ENCODE results near the gene SLC39A7.

SLC39A7 gene

DNA sequence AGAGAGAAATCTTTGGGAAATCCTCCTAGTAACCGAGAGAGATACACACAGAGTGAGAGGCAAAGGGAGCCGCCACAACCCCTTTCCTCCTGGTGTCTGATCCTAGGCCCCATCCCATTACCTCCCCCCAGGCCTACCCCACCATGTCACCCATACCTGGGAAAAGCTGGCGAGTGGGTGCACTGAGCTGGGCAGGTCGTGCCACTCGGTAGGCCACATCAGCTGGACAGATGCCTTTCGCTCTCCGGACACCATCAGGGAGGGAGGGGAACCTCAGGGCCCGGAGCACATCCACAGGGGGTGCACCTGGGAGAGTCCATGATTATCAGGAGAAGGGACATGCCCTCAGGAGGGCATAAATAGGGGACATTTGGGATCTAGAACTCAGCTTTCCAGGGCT lies 11.5 kb upstream of the SLC39A7 start:
- DNase-seq (ENCODE audit: low read depth in 4 of 4, low spot score in 1 of 4): no peak

GRCh38 chr6:33189625-33190448 lies 10.8 kb upstream of the SLC39A7 start:
- DNase-seq (ENCODE audit: low read depth in 4 of 4, low spot score in 1 of 4): no peak

- DNase-seq (ENCODE audit: low read depth in 4 of 4, low spot score in 1 of 4): no peak
Observed at GRCh38 chr6:33190504-33191107, 10.1 kb upstream of the SLC39A7 start.

GRCh38 chr6:33191383-33192104 lies 9.1 kb upstream of the SLC39A7 start:
- DNase-seq (ENCODE audit: low read depth in 4 of 4, low spot score in 1 of 4): no peak

DNA sequence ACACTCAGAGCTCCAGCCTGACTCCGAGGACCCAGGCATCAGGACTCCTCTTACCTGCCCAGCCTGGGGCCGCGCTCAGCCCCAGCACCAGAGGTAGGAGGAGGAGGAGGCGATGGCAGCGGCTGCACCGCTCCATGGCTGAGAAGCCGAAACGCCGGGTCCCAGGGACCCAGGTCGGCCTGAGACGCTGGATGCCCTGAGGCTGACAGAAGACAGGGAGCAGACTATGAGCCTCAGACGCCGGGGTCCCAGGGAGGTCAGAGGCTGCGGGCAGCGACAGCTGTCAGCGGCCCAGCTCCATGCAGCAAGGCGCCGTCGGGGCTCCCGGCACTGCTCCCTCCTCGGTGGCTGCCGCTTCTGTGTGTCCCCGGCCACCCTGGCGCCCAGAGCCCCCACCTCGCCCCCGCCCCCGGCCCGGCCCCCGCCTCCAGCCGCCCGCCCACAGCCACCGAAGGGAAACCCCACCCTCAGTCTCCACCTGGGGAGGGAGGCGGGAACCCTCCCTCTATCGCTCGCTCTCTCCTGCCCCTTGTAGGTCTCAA lies 8.5 kb upstream of the SLC39A7 start, which contains the start of gene COL11A2:
COL11A2 (minus strand) TSS at position 363 of the 542 bp plus-strand sequence; CDS start at position 136, 227 bp downstream.
- DNase-seq (ENCODE audit: low read depth in 4 of 4, low spot score in 1 of 4): no peak

DNA sequence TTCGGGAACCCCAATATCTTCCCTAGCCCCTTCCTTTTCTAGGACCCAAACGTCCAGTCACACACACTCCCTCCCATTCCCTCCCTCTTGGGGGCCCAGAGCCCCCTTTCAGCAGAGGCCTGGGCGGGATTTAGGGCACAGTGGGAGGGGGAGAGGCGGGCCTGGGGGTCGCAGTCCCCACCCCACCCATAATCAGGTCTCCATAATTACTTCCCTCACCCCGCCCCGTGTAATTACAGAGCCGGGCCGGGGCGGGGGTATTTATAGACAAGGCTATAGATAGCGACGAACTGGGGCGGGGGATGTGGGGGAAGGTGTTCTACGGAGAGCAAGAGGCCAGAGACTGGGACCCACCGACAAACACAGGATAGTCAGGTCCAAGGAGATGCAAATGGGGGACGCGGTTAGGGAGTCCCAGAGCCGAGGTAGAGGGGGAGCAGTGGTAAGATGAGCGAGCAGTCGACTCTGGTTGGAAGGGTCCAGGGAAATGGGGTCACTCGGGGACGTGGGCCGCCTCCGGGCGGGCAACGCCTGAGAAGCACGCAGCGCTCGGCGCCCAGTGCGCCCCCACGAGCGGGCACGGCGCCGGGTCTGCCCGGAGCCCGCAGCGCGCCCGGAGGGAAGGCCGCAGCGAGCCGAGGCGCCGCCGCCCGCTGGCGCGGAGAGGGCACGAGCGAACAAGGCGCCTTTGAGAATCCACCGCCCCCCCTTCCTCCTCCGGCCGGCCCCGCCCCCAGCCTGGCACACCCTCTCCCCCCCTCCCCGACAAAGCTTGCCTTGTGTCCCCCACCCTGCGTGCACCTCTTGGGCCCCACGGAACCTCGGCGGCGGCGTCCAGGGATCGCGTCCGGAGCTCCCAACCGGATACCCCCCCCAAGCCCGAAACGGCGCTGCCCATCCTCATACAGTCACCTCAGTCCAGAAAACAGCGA lies 7.7 kb upstream of the SLC39A7 start:
- no peak for DNase-seq (ENCODE audit: low read depth in 4 of 4, low spot score in 1 of 4)

DNA sequence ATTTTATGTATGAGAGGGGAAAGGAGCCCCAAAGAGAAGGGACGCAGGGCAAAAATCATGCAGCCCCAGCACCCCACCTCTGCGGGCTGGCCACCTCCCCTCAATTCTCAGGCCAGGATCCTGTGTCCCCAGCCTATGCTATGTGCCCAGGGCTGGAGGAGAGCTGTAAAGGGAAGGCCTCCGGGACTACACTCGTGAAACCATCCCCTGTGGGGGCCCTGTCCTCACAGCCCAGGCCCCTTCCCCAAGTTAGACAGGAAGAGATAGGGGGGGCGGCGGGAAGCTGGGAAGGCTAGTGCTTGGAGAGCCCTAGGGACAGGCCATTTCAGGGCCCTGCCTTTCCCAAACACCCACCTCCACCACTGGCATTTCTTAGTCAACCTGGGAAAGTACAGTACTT lies 7.0 kb upstream of the SLC39A7 start:
- no peak for DNase-seq (ENCODE audit: low read depth in 4 of 4, low spot score in 1 of 4)

DNA sequence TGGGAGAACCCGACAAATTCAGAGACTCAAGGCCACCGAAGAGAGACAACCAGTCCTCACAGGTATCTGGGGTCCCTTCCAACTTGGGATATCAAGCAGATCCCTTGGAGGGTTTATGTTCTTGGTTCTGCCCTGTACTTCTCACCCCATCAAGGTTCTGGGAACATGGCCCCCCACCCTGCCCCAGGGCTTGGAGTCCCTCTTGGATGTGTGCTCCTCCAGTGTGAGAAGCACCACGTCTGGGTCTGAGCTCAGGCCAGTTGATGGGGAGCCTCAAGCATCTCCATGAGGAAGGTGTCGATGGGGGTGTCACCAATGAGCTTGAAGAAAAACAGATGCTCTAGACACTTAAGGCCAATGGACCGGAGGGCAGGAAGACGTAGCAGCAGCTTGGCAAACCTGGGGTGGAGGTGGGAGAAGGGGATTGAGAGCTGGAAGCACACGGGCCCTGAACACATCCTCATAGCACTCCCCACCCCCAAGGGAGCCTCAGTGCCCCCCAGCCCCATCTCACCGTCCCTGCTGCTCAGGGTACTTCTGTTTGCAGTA lies 6.2 kb upstream of the SLC39A7 start:
- DNase-seq (ENCODE audit: low read depth in 4 of 4, low spot score in 1 of 4): no peak

GRCh38 chr6:33195304-33196165 lies 5.1 kb upstream of the SLC39A7 start:
- DNase-seq (ENCODE audit: low read depth in 4 of 4, low spot score in 1 of 4): no peak

- no peak for DNase-seq (ENCODE audit: low read depth in 4 of 4, low spot score in 1 of 4)
Observed at GRCh38 chr6:33197431-33198048, 3.1 kb upstream of the SLC39A7 start.

DNA sequence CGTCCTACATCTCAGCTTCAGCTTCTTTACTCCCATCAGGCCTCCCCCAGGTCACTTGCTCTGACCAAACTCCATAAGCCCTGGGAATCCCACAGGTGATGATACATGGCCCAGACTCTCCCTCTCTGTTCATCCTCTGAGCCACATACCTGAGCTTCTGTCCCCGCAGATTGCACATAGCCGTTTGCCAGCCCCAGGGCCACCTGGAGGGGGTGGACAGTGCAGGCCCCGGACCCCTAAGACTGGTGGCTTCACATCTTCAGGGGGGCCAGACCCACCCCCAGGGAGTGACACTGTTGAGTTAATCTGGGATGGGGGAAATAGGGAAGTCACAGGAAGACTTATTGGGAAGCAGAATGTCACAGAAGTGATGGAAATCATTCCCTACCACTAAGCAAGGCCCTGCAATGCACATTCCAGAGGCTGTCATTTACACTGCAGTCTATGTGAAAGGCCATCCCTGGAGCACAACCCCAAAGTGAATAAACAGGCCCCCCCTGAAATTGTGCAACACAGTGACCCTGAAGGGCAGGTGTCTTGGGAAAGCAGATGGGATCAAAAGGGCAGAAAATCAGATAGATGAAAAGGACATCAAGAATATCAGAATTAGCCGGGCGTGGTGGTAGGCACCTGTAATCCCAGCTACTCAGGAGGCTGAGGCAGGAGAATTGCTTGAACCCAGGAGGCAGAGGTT lies 2.4 kb upstream of the SLC39A7 start:
- no peak for DNase-seq (ENCODE audit: low read depth in 4 of 4, low spot score in 1 of 4)

GRCh38 chr6:33198853-33199436 lies 1.7 kb upstream of the SLC39A7 start:
- DNase-seq (ENCODE audit: low read depth in 4 of 4, low spot score in 1 of 4): no peak

- DNase-seq (ENCODE audit: low read depth in 4 of 4, low spot score in 1 of 4): peak in 2 of 4 experiments; percentile 62 to 80
Observed at GRCh38 chr6:33199687-33200218, 914 bp upstream of the SLC39A7 start.

- DNase-seq (ENCODE audit: low read depth in 4 of 4, low spot score in 1 of 4): no peak
Observed at GRCh38 chr6:33201147-33201545, 479 bp downstream of the SLC39A7 start.

DNA sequence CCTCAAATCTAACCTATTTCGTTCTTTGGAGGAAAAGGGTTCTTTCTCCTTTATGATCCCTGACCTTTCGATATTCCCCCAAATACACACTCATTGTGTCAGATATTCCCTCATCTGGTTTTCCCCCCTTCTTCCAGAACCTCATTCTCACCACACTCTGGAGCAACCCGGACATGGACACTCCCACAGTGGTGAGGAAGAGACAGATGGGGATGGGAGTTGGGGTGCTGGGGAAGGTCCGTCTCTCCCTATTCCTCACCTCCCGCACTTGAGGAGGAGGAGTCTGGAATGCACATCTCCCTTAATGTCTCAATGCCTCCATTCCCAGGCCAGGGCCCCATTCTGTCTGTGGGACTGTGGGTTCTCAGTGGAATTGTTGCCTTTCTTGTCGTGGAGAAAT lies 1.3 kb downstream of the SLC39A7 start:
- DNase-seq (ENCODE audit: low read depth in 4 of 4, low spot score in 1 of 4): no peak

GRCh38 chr6:33202799-33203198 lies 2.1 kb downstream of the SLC39A7 start:
- no peak for DNase-seq (ENCODE audit: low read depth in 4 of 4, low spot score in 1 of 4)

- no peak for DNase-seq (ENCODE audit: low read depth in 4 of 4, low spot score in 1 of 4)
Observed at GRCh38 chr6:33203443-33204164, 2.9 kb downstream of the SLC39A7 start.
